ENCODE results near the gene TMC8.

The TMC8 gene

DNA sequence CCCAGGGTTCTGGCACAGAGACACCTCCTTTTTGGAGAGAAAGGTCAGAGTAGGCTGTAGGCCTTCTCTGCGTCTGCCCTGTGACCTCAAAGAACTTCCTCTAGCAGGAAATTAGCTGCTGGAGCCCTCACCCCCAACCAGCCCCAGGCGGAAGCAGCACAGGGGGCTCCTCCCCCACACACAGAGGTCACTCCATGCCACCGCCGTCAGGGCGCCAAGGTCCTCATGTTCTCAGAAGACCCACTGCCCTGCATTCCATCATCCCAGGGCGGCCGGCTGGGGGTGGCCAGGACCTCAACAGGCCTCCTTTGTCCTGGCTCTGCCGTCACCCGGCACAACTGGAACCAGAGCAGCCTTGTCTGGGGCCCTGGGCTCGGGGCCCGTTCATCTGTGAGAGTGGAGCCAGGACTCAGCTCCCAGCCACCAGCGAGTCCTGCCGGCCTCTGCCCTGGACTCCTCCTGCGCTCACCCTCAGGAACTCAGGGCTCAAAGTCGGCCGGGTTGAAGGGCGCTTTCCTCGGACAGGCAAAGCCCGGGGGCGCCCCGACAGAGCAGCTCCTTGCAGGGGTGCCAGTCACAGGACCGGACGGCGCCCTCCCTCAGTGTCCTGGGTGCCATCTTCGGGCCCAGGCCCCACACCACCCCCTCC, 3.2 kb upstream of the TMC8 start:
- peaks cover 0 to 41% of the 10 kb centered on the region in 2 experiments for H3K36me3 ChIP-seq (ENCODE audit: control insufficient read depth in 1 of 2, insufficient read depth in 2 of 2, low read depth in 1 of 2, low read length in 2 of 2)

DNA sequence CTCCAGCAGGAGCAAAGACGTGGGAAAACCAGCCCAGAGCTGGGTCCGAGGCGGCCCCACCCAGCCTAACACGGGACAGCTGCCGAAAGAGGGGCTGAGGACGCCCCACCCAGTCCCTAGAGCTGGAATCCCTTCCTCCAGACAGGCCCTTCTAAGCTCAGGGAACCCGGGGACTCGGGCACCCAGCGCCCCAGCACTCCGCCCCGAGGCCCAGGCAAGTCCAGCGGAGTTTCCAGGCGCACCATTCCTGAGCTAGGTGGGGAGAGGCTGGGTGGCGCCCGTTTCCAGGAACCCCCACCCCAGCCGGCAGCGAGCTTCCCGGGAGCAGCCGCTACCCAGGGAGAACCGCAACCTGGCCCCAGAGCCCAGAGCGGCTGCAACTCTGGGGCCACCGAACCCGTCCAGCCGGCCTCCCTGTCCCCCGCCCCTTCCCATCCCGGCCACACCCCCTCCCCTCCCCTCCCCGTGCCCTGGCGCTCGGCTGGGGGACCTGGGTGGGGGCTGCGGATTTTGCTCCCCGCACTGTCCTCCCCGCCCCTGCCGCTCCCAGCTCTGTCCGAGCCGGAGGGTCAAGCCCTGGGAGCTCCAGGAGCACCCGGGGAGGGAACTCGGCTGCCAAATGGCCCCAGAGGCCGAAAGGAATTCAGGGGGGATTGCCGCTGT, 2.6 kb upstream of the TMC8 start:
- WGBS: 2% methylated on average over 31 of the region's 39 CpGs
- H3K4me3 ChIP-seq (ENCODE audit: insufficient read depth in 1 of 2, low read depth in 1 of 2, low read length in 2 of 2): peak overlapping the region in 1 of 2 experiments; percentile 71
- peak overlapping the region; percentile 79 to 88 for H3K4ac ChIP-seq (ENCODE audit: low read depth in 1 of 2, low read length in 2 of 2)
- peak overlapping the region; percentile 90 for H4K8ac ChIP-seq (ENCODE audit: low read length)
- no peak overlapping the region for H2AK5ac ChIP-seq (ENCODE audit: low read length, severe bottlenecking)
- peak overlapping the region; percentile 91 for H2BK120ac ChIP-seq (ENCODE audit: low read depth, low read length)
- no peaks in the 10 kb centered on the region for H3K9me3 ChIP-seq (ENCODE audit: control insufficient read depth, low read length)
- no peak overlapping the region for H2BK5ac ChIP-seq (ENCODE audit: low read depth, low read length, poor library complexity, severe bottlenecking)
- H3K36me3 ChIP-seq (ENCODE audit: control insufficient read depth in 1 of 2, insufficient read depth in 2 of 2, low read depth in 1 of 2, low read length in 2 of 2): peaks cover 0 to 35% of the 10 kb centered on the region in 2 experiments
- peak overlapping the region; percentile 75 to 91 for H2BK12ac ChIP-seq (ENCODE audit: low read length in 2 of 2)
- peak overlapping the region; percentile 92 for H4K91ac ChIP-seq (ENCODE audit: low read length)
- H3K79me1 ChIP-seq (replicated peaks; ENCODE audit: low read length, poor library complexity, severe bottlenecking): peaks cover 18% of the 10 kb centered on the region
- peak overlapping the region; percentile 14 to 64 for H3K23ac ChIP-seq (ENCODE audit: low read length in 2 of 2)
- H3K4me2 ChIP-seq (ENCODE audit: low read length, poor library complexity, severe bottlenecking): peak overlapping the region; percentile 90
- peaks cover 54% of the 10 kb centered on the region for H3K4me1 ChIP-seq (ENCODE audit: control insufficient read depth, insufficient read depth, low read depth, low read length)
- H3K27me3 ChIP-seq (ENCODE audit: control insufficient read depth in 1 of 2, insufficient read depth in 1 of 2, low read length in 2 of 2): peaks cover 8 to 61% of the 10 kb centered on the region in 2 experiments
- H2AFZ ChIP-seq (ENCODE audit: low read depth, low read length): no peak overlapping the region
- peak; percentile 43 for DNase-seq
- peak overlapping the region; percentile 97 for H2BK15ac ChIP-seq (ENCODE audit: low read depth, poor library complexity, severe bottlenecking)
- peak overlapping the region; percentile 78 to 94 for H3K18ac ChIP-seq (ENCODE audit: low read depth in 1 of 2, low read length in 2 of 2)
- peak overlapping the region in 1 of 2 experiments; percentile 85 for H3K14ac ChIP-seq (ENCODE audit: low read length in 2 of 2)
- no peak overlapping the region for H3K27ac ChIP-seq (ENCODE audit: low read length, poor library complexity, severe bottlenecking)
- H3K9ac ChIP-seq (ENCODE audit: low read length): no peak overlapping the region

More for the DNA sequence above, 3.2 kb upstream of the TMC8 start:
- Histone ChIP-seq H4K91ac (ENCODE audit: low read length) (peak overlapping the region; percentile 92), H3K14ac (ENCODE audit: low read length in 2 of 2) (peak overlapping the region in 1 of 2 experiments; percentile 85), H3K18ac (ENCODE audit: low read depth in 1 of 2, low read length in 2 of 2) (peak overlapping the region; percentile 78 to 94), H2BK5ac (ENCODE audit: low read depth, low read length, poor library complexity, severe bottlenecking) (no peak overlapping the region), H2AFZ (ENCODE audit: low read depth, low read length) (no peak overlapping the region), H3K27me3 (ENCODE audit: control insufficient read depth in 1 of 2, insufficient read depth in 1 of 2, low read length in 2 of 2) (peaks cover 3 to 55% of the 10 kb centered on the region in 2 experiments), H3K9ac (ENCODE audit: low read length) (no peak overlapping the region), H3K79me1 (replicated peaks; ENCODE audit: low read length, poor library complexity, severe bottlenecking) (peaks cover 18% of the 10 kb centered on the region), H3K9me3 (ENCODE audit: control insufficient read depth, low read length) (no peaks in the 10 kb centered on the region), H3K23ac (ENCODE audit: low read length in 2 of 2) (peak overlapping the region in 1 of 2 experiments; percentile 3), H3K4me2 (ENCODE audit: low read length, poor library complexity, severe bottlenecking) (peak overlapping the region; percentile 72), H3K27ac (ENCODE audit: low read length, poor library complexity, severe bottlenecking) (no peak overlapping the region), H4K8ac (ENCODE audit: low read length) (peak overlapping the region; percentile 90), H3K4ac (ENCODE audit: low read depth in 1 of 2, low read length in 2 of 2) (peak overlapping the region; percentile 77 to 88), H2BK15ac (ENCODE audit: low read depth, poor library complexity, severe bottlenecking) (peak overlapping the region; percentile 97), H3K4me1 (ENCODE audit: control insufficient read depth, insufficient read depth, low read depth, low read length) (peaks cover 52% of the 10 kb centered on the region), H3K4me3 (ENCODE audit: insufficient read depth in 1 of 2, low read depth in 1 of 2, low read length in 2 of 2) (peak overlapping the region in 1 of 2 experiments; percentile 71), H2BK120ac (ENCODE audit: low read depth, low read length) (peak overlapping the region; percentile 91), H2BK12ac (ENCODE audit: low read length in 2 of 2) (peak overlapping the region; percentile 75 to 91), H2AK5ac (ENCODE audit: low read length, severe bottlenecking) (peak overlapping the region; percentile 17)
- peak; percentile 45 for DNase-seq
- WGBS: 10% methylated on average over 25 of the region's 25 CpGs

DNA sequence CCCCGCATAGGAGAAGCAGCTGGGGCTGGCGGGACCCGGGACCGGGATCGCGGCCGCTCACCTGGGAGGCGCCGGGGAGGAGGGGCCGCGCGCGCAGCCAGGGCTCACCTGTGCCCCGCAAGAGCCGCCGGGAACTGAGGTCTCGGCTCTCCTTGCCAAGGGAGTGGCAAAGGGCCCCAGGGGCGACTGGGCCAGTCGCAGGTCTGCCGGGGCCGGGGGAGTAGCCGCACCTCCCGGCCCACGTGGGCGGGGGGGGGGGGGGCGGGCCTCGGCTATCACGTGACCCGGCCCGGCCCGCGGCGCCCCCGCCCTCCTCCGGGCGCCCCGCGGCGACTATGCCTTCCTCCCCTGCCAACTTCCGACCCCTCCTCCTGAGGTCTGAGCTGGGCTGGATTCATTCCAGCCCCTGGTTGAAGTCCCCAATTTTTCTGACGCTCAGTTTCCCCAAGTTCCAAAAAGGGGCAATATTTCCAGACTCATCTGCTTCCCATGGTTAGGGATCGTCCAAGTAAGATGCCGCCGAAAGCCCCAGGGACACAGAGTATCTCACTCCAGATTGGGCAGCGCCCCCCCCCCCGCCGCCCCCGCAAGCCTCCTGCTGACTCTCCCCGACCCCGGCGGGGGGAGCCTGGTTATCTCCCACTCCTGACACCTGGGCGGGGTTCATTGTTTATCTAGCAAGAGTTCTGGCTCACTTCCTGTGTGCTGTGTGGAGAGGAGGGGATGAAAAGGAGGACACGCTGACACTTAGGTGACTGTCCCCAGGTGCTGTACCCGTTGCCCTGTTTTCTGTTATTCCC, 1.8 kb upstream of the TMC8 start, which contains the start of gene TMC6:
TMC6 (minus strand) TSS at position 205 of the 800 bp plus-strand sequence. CDS start 1,923 bp downstream, outside the sequence.
- Histone ChIP-seq H3K4me2 (ENCODE audit: low read length, poor library complexity, severe bottlenecking) (peak within 1 kb of the TSS; percentile 90), H3K14ac (ENCODE audit: low read length in 2 of 2) (peak within 1 kb of the TSS in 1 of 2 experiments; percentile 85), H2BK120ac (ENCODE audit: low read depth, low read length) (peak within 1 kb of the TSS; percentile 91), H3K27ac (ENCODE audit: low read length, poor library complexity, severe bottlenecking) (no peak within 1 kb of the TSS), H3K27me3 (ENCODE audit: control insufficient read depth in 1 of 2, insufficient read depth in 1 of 2, low read length in 2 of 2) (peaks cover 8 to 69% of the 10 kb centered on the region in 2 experiments), H3K36me3 (ENCODE audit: control insufficient read depth in 1 of 2, insufficient read depth in 2 of 2, low read depth in 1 of 2, low read length in 2 of 2) (peaks cover 0 to 27% of the 10 kb centered on the region in 2 experiments), H3K23ac (ENCODE audit: low read length in 2 of 2) (peak within 1 kb of the TSS; percentile 14 to 64), H2BK15ac (ENCODE audit: low read depth, poor library complexity, severe bottlenecking) (peak within 1 kb of the TSS; percentile 97), H3K9me3 (ENCODE audit: control insufficient read depth, low read length) (no peaks in the 10 kb centered on the region), H2BK12ac (ENCODE audit: low read length in 2 of 2) (peak within 1 kb of the TSS; percentile 91 to 94), H3K4ac (ENCODE audit: low read depth in 1 of 2, low read length in 2 of 2) (peak within 1 kb of the TSS; percentile 79 to 90), H2AFZ (ENCODE audit: low read depth, low read length) (peak within 1 kb of the TSS; percentile 37), H4K91ac (ENCODE audit: low read length) (peak within 1 kb of the TSS; percentile 92), H4K8ac (ENCODE audit: low read length) (peak within 1 kb of the TSS; percentile 90), H2BK5ac (ENCODE audit: low read depth, low read length, poor library complexity, severe bottlenecking) (no peak within 1 kb of the TSS), H3K9ac (ENCODE audit: low read length) (no peak within 1 kb of the TSS), H3K79me1 (replicated peaks; ENCODE audit: low read length, poor library complexity, severe bottlenecking) (peaks cover 17% of the 10 kb centered on the region), H3K4me1 (ENCODE audit: control insufficient read depth, insufficient read depth, low read depth, low read length) (peaks cover 54% of the 10 kb centered on the region), H3K4me3 (ENCODE audit: insufficient read depth in 1 of 2, low read depth in 1 of 2, low read length in 2 of 2) (peak within 1 kb of the TSS in 1 of 2 experiments; percentile 71), H3K18ac (ENCODE audit: low read depth in 1 of 2, low read length in 2 of 2) (peak within 1 kb of the TSS; percentile 78 to 94), H2AK5ac (ENCODE audit: low read length, severe bottlenecking) (no peak within 1 kb of the TSS)
- WGBS: 2% methylated on average over 43 of the region's 54 CpGs
- peak; percentile 43 for DNase-seq

Data from mesenchymal stem cell (in vitro differentiated cells and primary cell).